H9 (cell line): ENCODE measurements around the gene CST3. TPM values are rescaled to one million over a fixed set of nuclear protein-coding genes. Genes with fewer than 3 reads are reported as not detected.

Experiments
- DNase-seq: peaks from one replicate; pipeline ENCODE4 v3.0.0-alpha.2; 2017
- H2AFZ ChIP-seq: one replicate; pipeline ENCODE4 v1.6.1; 2013; ENCODE audit warnings: mild to moderate bottlenecking, low read length, control low read depth, moderate library complexity
- H2AK5ac ChIP-seq: 2 replicates; pipeline ENCODE4 v1.6.1; 2013; ENCODE audit warnings: low read length, control low read depth, mixed read lengths; ENCODE audit not compliant: insufficient read length
- H2BK120ac ChIP-seq: one replicate; pipeline ENCODE4 v1.6.1; 2013; ENCODE audit warnings: low read depth, mild to moderate bottlenecking, low read length, control low read depth, inconsistent platforms; ENCODE audit not compliant: poor library complexity, severe bottlenecking
- H2BK12ac ChIP-seq: 2 replicates; pipeline ENCODE4 v1.6.1; 2013; ENCODE audit warnings: low read length, control low read depth, mixed read lengths, low read depth; ENCODE audit not compliant: insufficient read length
- H2BK15ac ChIP-seq: 2 replicates; pipeline ENCODE4 v1.6.1; 2013; ENCODE audit warnings: low read depth, low read length, control low read depth
- H2BK20ac ChIP-seq: one replicate; pipeline ENCODE4 v1.6.1; 2013; ENCODE audit warnings: low read depth, mild to moderate bottlenecking, low read length, control low read depth, inconsistent platforms; ENCODE audit not compliant: poor library complexity, severe bottlenecking
- H2BK5ac ChIP-seq: 2 replicates; pipeline ENCODE4 v1.6.1; 2013; ENCODE audit warnings: low read length, control low read depth, mixed read lengths; ENCODE audit not compliant: insufficient read length
- H3K14ac ChIP-seq: 2 replicates; pipeline ENCODE4 v1.6.1; 2013; ENCODE audit warnings: low read length, control low read depth; ENCODE audit not compliant: insufficient read depth
- H3K18ac ChIP-seq: 2 replicates; pipeline ENCODE4 v1.6.1; 2013; ENCODE audit warnings: low read depth, mild to moderate bottlenecking, mixed read lengths, low read length, control low read depth; ENCODE audit not compliant: insufficient read length
- H3K23ac ChIP-seq: 2 replicates; pipeline ENCODE4 v1.6.1; 2013; ENCODE audit warnings: low read length, control low read depth, mixed read lengths, low read depth; ENCODE audit not compliant: insufficient read length
- H3K23me2 ChIP-seq: 2 replicates; pipeline ENCODE4 v1.6.1; 2013; ENCODE audit warnings: low read depth, mild to moderate bottlenecking, mixed read lengths, low read length, control low read depth; ENCODE audit not compliant: insufficient read length, poor library complexity, severe bottlenecking
- H3K27ac ChIP-seq: 2 replicates; pipeline ENCODE4 v1.5.1; 2013; ENCODE audit warnings: low read length, control low read depth, mixed read lengths, low read depth; ENCODE audit not compliant: insufficient read length
- H3K27me3 ChIP-seq: 2 replicates; pipeline ENCODE4 v1.6.1; 2013; ENCODE audit warnings: low read length, control low read depth, inconsistent platforms; ENCODE audit not compliant: insufficient read depth
- H3K4ac ChIP-seq: 2 replicates; pipeline ENCODE4 v1.6.1; 2013; ENCODE audit warnings: low read depth, mild to moderate bottlenecking, control low read depth, inconsistent platforms, low read length, moderate library complexity
- H3K4me1 ChIP-seq: 2 replicates; pipeline ENCODE4 v1.6.1; 2013; ENCODE audit warnings: low read length, control low read depth, inconsistent platforms; ENCODE audit not compliant: insufficient read depth
- H3K4me2 ChIP-seq: 2 replicates; pipeline ENCODE4 v1.6.1; 2013; ENCODE audit warnings: low read length, control low read depth, mixed read lengths; ENCODE audit not compliant: insufficient read length, insufficient read depth
- H3K56ac ChIP-seq: 2 replicates; pipeline ENCODE4 v1.6.1; 2013; ENCODE audit warnings: low read depth, mild to moderate bottlenecking, mixed read lengths, low read length, control low read depth; ENCODE audit not compliant: insufficient read length
- H3K79me1 ChIP-seq: 2 replicates; pipeline ENCODE4 v1.6.1; 2013; ENCODE audit warnings: low read depth, mild to moderate bottlenecking, moderate library complexity, low read length, control low read depth, inconsistent platforms; ENCODE audit not compliant: insufficient read depth, poor library complexity, severe bottlenecking
- H3K79me2 ChIP-seq: 2 replicates; pipeline ENCODE4 v1.6.1; 2013; ENCODE audit warnings: low read length, control low read depth, inconsistent platforms; ENCODE audit not compliant: insufficient read depth
- H3K9ac ChIP-seq: 2 replicates; pipeline ENCODE4 v1.6.1; 2013; ENCODE audit warnings: low read length, control low read depth, mixed read lengths; ENCODE audit not compliant: insufficient read length; ENCODE audit errors: extremely low read depth
- H3K9me3 ChIP-seq: one replicate; pipeline ENCODE4 v1.6.1; 2013; ENCODE audit warnings: low read depth, low read length, inconsistent platforms; ENCODE audit not compliant: control insufficient read depth
- H3T11ph ChIP-seq: one replicate; pipeline ENCODE4 v1.6.1; 2013; ENCODE audit warnings: mild to moderate bottlenecking, low read length, control low read depth, inconsistent platforms
- H4K20me1 ChIP-seq: one replicate; pipeline ENCODE4 v1.6.1; 2013; ENCODE audit not compliant: control insufficient read depth, insufficient read length, insufficient read depth
- H4K5ac ChIP-seq: 2 replicates; pipeline ENCODE4 v1.6.1; 2013; ENCODE audit warnings: low read depth, mild to moderate bottlenecking, mixed read lengths, low read length, control low read depth; ENCODE audit not compliant: insufficient read length
- H4K8ac ChIP-seq: replicated peaks from 2 replicates; pipeline ENCODE4 v1.6.1; 2013; ENCODE audit warnings: low read length, control low read depth, mixed read lengths, low read depth; ENCODE audit not compliant: insufficient read length
- H4K91ac ChIP-seq: 2 replicates; pipeline ENCODE4 v1.6.1; 2013; ENCODE audit warnings: low read depth, mild to moderate bottlenecking, moderate library complexity, mixed read lengths, low read length, control low read depth; ENCODE audit not compliant: insufficient read length
- H3K27ac Mint-ChIP-seq, 3 experiments: 2 replicates in 2 of 3; 3 replicates in 1 of 3; pipeline ENCODE4 v1.8.0; 2020 to 2021; ENCODE audit warnings: mixed read lengths in 3 of 3, mild to moderate bottlenecking in 1 of 3, moderate library complexity in 1 of 3
- H3K27me3 Mint-ChIP-seq: 2 replicates; pipeline ENCODE4 v1.8.0; 2021; ENCODE audit warnings: low read depth, mild to moderate bottlenecking, moderate library complexity, mixed read lengths
- H3K36me3 Mint-ChIP-seq, 3 experiments: 2 replicates in 2 of 3; 3 replicates in 1 of 3; pipeline ENCODE4 v1.8.0; 2020 to 2021; ENCODE audit warnings: low read depth in 3 of 3, mixed read lengths in 3 of 3; ENCODE audit not compliant: insufficient read depth in 1 of 3
- H3K4me1 Mint-ChIP-seq, 2 experiments: 2 replicates each; pipeline ENCODE4 v1.8.0; 2020; ENCODE audit warnings: mixed read lengths in 2 of 2
- H3K4me3 Mint-ChIP-seq, 2 experiments: 2 replicates in 1 of 2; 3 replicates in 1 of 2; pipeline ENCODE4 v1.8.0; 2020 to 2021; ENCODE audit warnings: mild to moderate bottlenecking in 2 of 2, mixed read lengths in 2 of 2, moderate library complexity in 1 of 2
- H3K9me3 Mint-ChIP-seq, 2 experiments: 2 replicates in 1 of 2; 3 replicates in 1 of 2; pipeline ENCODE4 v1.8.0; 2020; ENCODE audit warnings: mild to moderate bottlenecking in 2 of 2, mixed read lengths in 2 of 2, moderate library complexity in 1 of 2
- CTCF ChIP-seq: fragments of 200-600 bp; sonication (generic); conservative IDR thresholded peaks from 3 replicates; pipeline ENCODE4 v1.8.0; 2021; ENCODE audit warnings: antibody characterized with exemption, mild to moderate bottlenecking
- WGBS: extraction: QIAGEN DNeasy Blood & Tissue Kit; methylation state at CpG from one replicate; pipeline ENCODE4 v1.1.7; 2013; ENCODE audit warnings: missing lambda C conversion rate, low lambda C conversion rate, mixed read lengths; ENCODE audit not compliant: insufficient read length; ENCODE audit errors: extremely low coverage; 5-methylcytosine and 5-hydroxymethylcytosine counted together
- long read RNA-seq: library from polyadenylated mRNA; unstranded; transcript quantifications from one replicate; pipeline ENCODE4 v2.0.0, GENCODE V29; 2020
- total RNA-seq: library from RNA; stranded (reverse); gene quantifications from 2 replicates; pipeline ENCODE4 v1.2.1, GENCODE V29; 2021

Gene CST3, protein sequence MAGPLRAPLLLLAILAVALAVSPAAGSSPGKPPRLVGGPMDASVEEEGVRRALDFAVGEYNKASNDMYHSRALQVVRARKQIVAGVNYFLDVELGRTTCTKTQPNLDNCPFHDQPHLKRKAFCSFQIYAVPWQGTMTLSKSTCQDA
- total RNA-seq: 77.2 and 81.9 TPM in 2 replicates
- long read RNA-seq, transcript CST3-203 (4 exons, 3,286 nt): minor isoform, 5 of 60 reads
- long read RNA-seq, transcript CST3-201 (3 exons, 873 nt): major isoform, 54 of 60 reads
- long read RNA-seq, partial matches to known transcripts: 1 of 60 reads
- long read RNA-seq, other reads (novel, unspliced or antisense): 0 of 60 reads

GRCh38 chr20:23637282-23638221 lies at the start of gene CST3:
TSS of gene CST3 (minus strand) at chr20:23637955. CDS start at chr20:23637862, 93 bp downstream.
- peak; percentile 91 for DNase-seq
- Histone ChIP-seq H3K23ac (no peak within 1 kb of the TSS), H3K23me2 (peaks cover 6% of the 10 kb centered on the region), H3K27me3 (no peaks in the 10 kb centered on the region), H2BK5ac (no peak within 1 kb of the TSS), H3K79me2 (no peaks in the 10 kb centered on the region), H4K91ac (no peak within 1 kb of the TSS), H3K9ac (no peak within 1 kb of the TSS), H3K9me3 (no peaks in the 10 kb centered on the region), H4K8ac (no peak within 1 kb of the TSS), H2BK120ac (no peak within 1 kb of the TSS), H3K4ac (no peak within 1 kb of the TSS), H3K27ac (no peak within 1 kb of the TSS), H2AK5ac (no peak within 1 kb of the TSS), H3K18ac (no peak within 1 kb of the TSS), H3T11ph (no peak within 1 kb of the TSS), H3K56ac (no peak within 1 kb of the TSS), H3K4me2 (peak within 1 kb of the TSS; percentile 63), H2BK12ac (no peak within 1 kb of the TSS), H2BK20ac (no peak within 1 kb of the TSS), H3K79me1 (no peaks in the 10 kb centered on the region), H4K20me1 (no peaks in the 10 kb centered on the region), H3K14ac (no peak within 1 kb of the TSS), H2AFZ (no peak within 1 kb of the TSS), H3K4me1 (peaks cover 6% of the 10 kb centered on the region; the same call in 1 of the 2 replicates), H2BK15ac (no peak within 1 kb of the TSS), H4K5ac (no peak within 1 kb of the TSS)
- no peak for TF ChIP-seq CTCF
- H3K4me1 Mint-ChIP-seq: peaks cover 27 to 32% of the 10 kb centered on the region in 2 experiments
- WGBS: no CpG with 5 or more reads among the region's 92 CpGs
- H3K27me3 Mint-ChIP-seq: peaks cover 14% of the 10 kb centered on the region
- peaks cover 0 to 12% (median 2%) of the 10 kb centered on the region in 3 experiments; a peak in 5 of 7 replicates for H3K36me3 Mint-ChIP-seq
- H3K9me3 Mint-ChIP-seq: no peaks in the 10 kb centered on the region; a peak in 1 of 5 replicates
- H3K4me3 Mint-ChIP-seq: peak within 1 kb of the TSS; percentile 81 to 84
- 0 out of 7 replicates have a peak within 1 kb of the TSS, but pooled peaks of 1 of the 3 experiments have one; percentile 68 for H3K27ac Mint-ChIP-seq
